H1 (cell line): ENCODE results near the gene EZH2. TPM values are rescaled to one million over a fixed set of nuclear protein-coding genes. Genes with fewer than 3 reads are reported as not detected.

Source experiments
- CEBPB ChIP-seq: IDR thresholded peaks from 2 replicates; pipeline ENCODE4 v1.6.1; 2012; ENCODE audit warnings: low read depth, low read length
- EP300 ChIP-seq, 2 experiments: IDR thresholded peaks; 1 replicate in 1 of 2; 2 replicates in 1 of 2; pipeline ENCODE4 v1.6.1; 2011 to 2012; ENCODE audit warnings: low read depth in 2 of 2, low read length in 2 of 2, mild to moderate bottlenecking in 2 of 2, borderline replicate concordance in 1 of 2, inconsistent platforms in 1 of 2, moderate library complexity in 1 of 2
- HDAC2 ChIP-seq, 2 experiments: fragments of 300-600 bp in 1 of 2; sonication (generic) in 1 of 2; IDR thresholded peaks; 2 replicates each; pipeline ENCODE4 v1.6.1; 2011 to 2012; ENCODE audit warnings: low read depth in 2 of 2, low read length in 2 of 2, mild to moderate bottlenecking in 2 of 2, moderate library complexity in 2 of 2, borderline replicate concordance in 1 of 2, inconsistent platforms in 1 of 2
- PHF8 ChIP-seq: fragments of 200-600 bp; sonication (generic); conservative IDR thresholded peaks from 2 replicates; pipeline ENCODE4 v1.7.1; 2012; ENCODE audit warnings: low read depth, mild to moderate bottlenecking, inconsistent platforms, low read length, moderate library complexity
- SIRT6 ChIP-seq: IDR thresholded peaks from one replicate; pipeline ENCODE4 v1.7.1; 2012; ENCODE audit warnings: low read length, inconsistent platforms
- SUZ12 ChIP-seq: fragments of 200-600 bp; sonication (generic); IDR thresholded peaks from 2 replicates; pipeline ENCODE4 v1.6.1; 2012; ENCODE audit warnings: mild to moderate bottlenecking, inconsistent platforms, low read length, moderate library complexity, mixed read lengths
- YY1 ChIP-seq: IDR thresholded peaks from 2 replicates; pipeline ENCODE4 v1.6.1; 2011; ENCODE audit warnings: low read depth, mild to moderate bottlenecking, low read length
- polyA plus RNA-seq, 7 experiments: library from polyadenylated mRNA; depleted of rRNA in 3 of 7; stranded (reverse) in 5 of 7; unstranded in 2 of 7; fragments of >200 nt in 5 of 7; fragments of 200-250 nt in 2 of 7; gene quantifications; 1 replicate in 5 of 7; 2 replicates in 1 of 7; 4 replicates in 1 of 7; pipeline versions ENCODE4 v1.2.1 to v1.2.3, GENCODE V29; 2011 to 2013; ENCODE audit warnings: missing spikeins in 2 of 7, mixed read lengths in 2 of 7
- total RNA-seq: library from RNA; stranded (reverse); fragmentation: NEBNext Ultra II Directional; extraction: Animal tissue kit (Norgen Biotek cat#: 25700); gene quantifications from 2 replicates; pipeline ENCODE4 v1.2.1, GENCODE V29; 2021

The EZH2 gene
- total and polyA plus RNA-seq, 2 of the 8 experiments (the other 6 are each of a cell fraction or from before 2014, with no cell fraction given): 28.9 to 49.0 TPM

- TF ChIP-seq EP300 (IDR thresholded peaks at IDR 0.05; ENCODE audit: borderline replicate concordance in 1 of 2, low read depth in 2 of 2, low read length in 2 of 2) (no peak), HDAC2 (IDR thresholded peaks at IDR 0.05; ENCODE audit: borderline replicate concordance in 1 of 2, low read depth in 2 of 2, low read length in 2 of 2) (no peak), CEBPB (no peak), PHF8 (no peak), YY1 (no peak), SUZ12 (no peak), SIRT6 (no peak)
Measured at GRCh38 chr7:148814922-148815559, 69.0 kb downstream of the EZH2 start (continued).
